ENCODE data around the gene TDRD12. TPM values are rescaled to one million over a fixed set of nuclear protein-coding genes. Genes with fewer than 3 reads are reported as not detected.
A peak's percentile ranks its signal among the peaks of the same experiment; 100 is the strongest.
"Not testable (repeated sequence)": the region's sequence is repeated elsewhere in the genome, so short reads cannot be mapped to it uniquely, and the experiment has no call there.

Gene TDRD12
- total RNA-seq, 2 experiments from 2014 or later = 0.12 TPM; not detected in 1

DNA sequence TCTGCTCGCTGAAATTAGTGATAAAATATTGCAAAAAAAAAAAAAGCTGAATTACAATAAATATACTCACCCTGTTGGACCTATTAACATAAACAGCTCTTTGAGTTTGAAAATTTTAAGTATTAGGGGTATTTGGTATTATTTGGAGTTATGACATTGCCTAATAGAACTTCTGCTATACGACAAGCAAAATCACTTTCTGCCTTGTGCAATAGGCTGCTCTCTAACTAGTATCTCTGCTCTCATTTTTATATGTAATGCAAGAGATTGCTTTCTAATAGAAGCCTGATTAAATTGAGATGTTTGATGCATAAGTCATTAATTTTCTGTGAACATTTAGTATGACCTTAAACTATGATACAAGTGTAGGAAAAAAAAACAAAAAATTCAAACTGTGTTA, 38.6 kb upstream of the TDRD12 start:
- Mint-ChIP-seq H3K27me3 (peaks cover 28% of the 10 kb centered on the region), H3K4me3 (no peak overlapping the region), H3K4me1 (peaks cover 7% of the 10 kb centered on the region), H3K9me3 (ENCODE audit: low read depth) (no peaks in the 10 kb centered on the region), H3K36me3 (no peaks in the 10 kb centered on the region), H3K27ac (no peak overlapping the region)
- ATAC-seq = no peak
- CTCF ChIA-PET = interaction anchor here (2.6 kb wide), 1 partner anchor 9 kb away, joined by 8 read pairs; no protein-coding TSS in a partner anchor
- DNase-seq = no peak

DNA sequence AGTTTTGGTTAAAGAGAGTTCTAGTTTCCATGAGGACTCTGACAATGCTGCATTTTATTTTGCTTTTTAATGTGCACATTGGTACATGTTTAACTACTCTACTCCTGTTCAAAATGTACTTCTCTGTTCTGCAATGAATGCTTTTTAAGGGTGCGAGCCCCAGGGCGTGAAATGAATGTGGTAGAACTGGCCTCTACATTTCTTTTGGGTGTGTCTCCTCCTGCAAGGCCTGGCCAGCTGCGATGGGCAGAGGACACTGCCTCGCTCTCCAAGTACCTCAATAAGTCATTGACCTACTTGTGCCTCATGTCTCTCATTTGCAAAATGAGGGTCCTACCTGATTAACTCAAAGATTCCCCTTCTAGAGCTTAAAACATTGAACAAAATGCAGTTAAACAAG, 37.2 kb upstream of the TDRD12 start:
- CTCF ChIA-PET = no interaction called here
- no peaks in the 10 kb centered on the region for H3K9me3 Mint-ChIP-seq (ENCODE audit: low read depth)
- peaks cover 2% of the 10 kb centered on the region for H3K4me1 Mint-ChIP-seq
- H3K4me3 Mint-ChIP-seq = no peak overlapping the region
- peaks cover 22% of the 10 kb centered on the region for H3K27me3 Mint-ChIP-seq
- H3K36me3 Mint-ChIP-seq = no peaks in the 10 kb centered on the region
- no peak overlapping the region for H3K27ac Mint-ChIP-seq
- DNase-seq (no peak), ATAC-seq (no peak)

DNA sequence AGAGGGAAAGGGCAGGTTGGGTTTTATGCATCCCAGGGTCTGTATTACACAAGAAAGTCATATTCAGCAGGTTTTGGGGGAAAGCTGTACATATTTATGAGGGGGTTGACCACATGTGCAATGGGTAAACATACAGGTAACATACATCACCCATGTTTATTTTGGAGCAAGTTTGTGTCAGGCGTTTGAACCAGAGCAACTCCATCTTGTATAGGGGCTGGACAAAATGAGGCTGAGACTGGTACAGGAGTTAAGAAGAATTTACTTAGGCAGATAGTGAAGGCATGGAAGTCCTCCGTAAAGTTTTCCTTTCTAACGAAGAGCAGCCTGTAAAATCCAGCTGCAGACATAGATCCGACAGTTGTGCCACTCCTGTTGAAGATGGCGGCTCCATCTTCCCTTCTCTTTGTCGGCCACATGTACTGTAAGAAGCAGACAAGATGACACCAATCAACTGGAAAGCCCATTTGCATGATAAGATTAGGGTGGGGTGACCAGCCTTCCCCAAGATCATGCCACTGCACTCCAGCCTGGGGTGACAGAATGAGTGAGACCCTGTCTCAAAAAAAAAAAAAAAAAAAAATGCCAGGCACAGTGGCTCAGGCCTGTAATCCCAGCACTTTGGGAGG, 32.6 kb upstream of the TDRD12 start:
- H3K9me3 Mint-ChIP-seq (ENCODE audit: low read depth) = no peaks in the 10 kb centered on the region
- peaks cover 3% of the 10 kb centered on the region for H3K27me3 Mint-ChIP-seq
- no peaks in the 10 kb centered on the region for H3K36me3 Mint-ChIP-seq
- H3K4me3 Mint-ChIP-seq = no peak overlapping the region
- CTCF ChIA-PET = interaction anchor here (0.6 to 1.1 kb wide), 2 partner anchors 8 to 380 kb away, joined by 3 read pairs; no protein-coding TSS in a partner anchor
- peaks cover 19% of the 10 kb centered on the region for H3K4me1 Mint-ChIP-seq
- DNase-seq (no peak), ATAC-seq (no peak)
- H3K27ac Mint-ChIP-seq = no peak overlapping the region

DNA sequence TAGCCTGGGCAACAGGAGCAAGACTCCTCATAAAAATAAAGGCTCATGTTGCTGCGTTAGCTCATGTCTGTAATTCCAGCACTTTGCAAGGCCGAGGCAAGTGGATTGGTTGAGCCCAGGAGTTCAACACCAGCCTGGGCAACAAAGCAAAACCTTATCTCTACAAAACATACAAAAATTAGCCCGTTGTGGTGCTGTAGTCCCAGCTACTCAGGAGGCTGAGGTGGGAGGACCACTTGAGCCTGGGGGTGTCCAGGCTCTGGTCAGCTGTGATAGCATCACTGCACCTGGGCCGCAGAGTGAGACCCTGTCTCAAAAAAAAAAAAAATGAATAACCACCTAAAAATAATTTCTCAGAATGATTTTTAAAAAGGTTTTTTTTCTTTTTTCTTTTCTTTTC, 31.9 kb upstream of the TDRD12 start:
- Mint-ChIP-seq H3K4me1 (peaks cover 19% of the 10 kb centered on the region), H3K4me3 (no peak overlapping the region), H3K9me3 (ENCODE audit: low read depth) (no peaks in the 10 kb centered on the region), H3K27me3 (no peaks in the 10 kb centered on the region), H3K27ac (no peak overlapping the region), H3K36me3 (peaks cover under 1% of the 10 kb centered on the region)
- no peak for DNase-seq
- no peak for ATAC-seq
- CTCF ChIA-PET = interaction anchor here (1.1 kb wide), 1 partner anchor 9 kb away, joined by 3 read pairs; no protein-coding TSS in a partner anchor

DNA sequence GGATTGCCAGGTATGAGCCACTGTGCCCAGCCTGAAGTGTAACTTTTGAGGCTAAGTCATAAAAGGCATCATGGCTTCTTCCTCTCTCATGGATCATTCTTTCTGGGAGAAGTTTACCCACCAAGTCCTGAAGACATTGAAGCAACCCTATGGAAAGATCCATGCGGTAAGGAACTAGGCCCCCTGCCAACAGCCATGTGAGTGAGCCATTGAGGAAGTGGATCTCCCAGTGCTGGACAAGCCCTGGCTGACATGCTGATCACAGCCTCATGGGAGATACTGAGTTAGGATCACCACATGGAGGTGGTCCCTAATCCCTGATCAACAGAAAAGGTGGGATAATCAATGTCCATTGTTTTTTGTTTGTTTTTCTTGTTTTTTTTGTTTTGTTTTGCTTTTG, 31.3 kb upstream of the TDRD12 start:
- H3K4me3 Mint-ChIP-seq = no peak overlapping the region
- CTCF ChIA-PET = interaction anchor here (0.6 to 1.1 kb wide), 2 partner anchors 10 to 90 kb away, joined by 3 read pairs; no protein-coding TSS in a partner anchor
- H3K9me3 Mint-ChIP-seq (ENCODE audit: low read depth) = peaks cover 1% of the 10 kb centered on the region
- no peak for ATAC-seq
- H3K36me3 Mint-ChIP-seq = peaks cover 7% of the 10 kb centered on the region
- H3K27ac Mint-ChIP-seq = no peak overlapping the region
- H3K4me1 Mint-ChIP-seq = peaks cover 26% of the 10 kb centered on the region
- no peaks in the 10 kb centered on the region for H3K27me3 Mint-ChIP-seq
- DNase-seq = no peak

DNA sequence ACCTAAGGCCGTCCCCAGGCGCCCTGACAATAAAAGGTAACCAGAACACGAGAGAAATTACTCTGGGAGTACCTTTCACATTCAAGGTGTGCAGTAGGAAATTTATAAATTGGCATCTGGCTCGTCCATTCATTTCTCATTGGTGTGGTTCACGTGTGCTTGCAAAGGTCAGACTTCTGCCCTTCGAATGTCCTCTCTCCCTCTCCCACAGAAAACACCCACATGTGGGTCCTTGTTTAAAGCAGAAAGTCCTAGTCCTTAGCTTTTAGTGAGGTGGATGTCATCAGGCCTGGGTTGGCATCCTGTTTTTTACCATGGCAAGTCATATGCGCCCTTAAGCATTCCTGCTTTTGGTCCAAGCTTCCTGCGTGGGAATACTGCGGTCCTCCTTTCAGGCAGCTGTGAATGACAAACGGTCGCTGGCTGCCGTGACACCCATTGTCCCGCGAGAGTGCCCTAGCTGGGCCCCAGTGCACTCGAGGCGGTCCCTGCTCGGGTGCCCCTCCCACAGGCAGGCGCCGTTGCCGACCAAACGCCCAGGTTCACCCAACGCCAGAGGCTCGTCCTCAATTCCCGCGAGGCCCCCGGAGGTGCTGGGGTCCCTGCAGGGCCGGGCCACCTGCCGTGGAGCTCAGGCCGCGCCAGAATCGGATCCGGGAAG, 28.1 kb upstream of the TDRD12 start, which contains the start of gene NUDT19:
TSS of gene NUDT19 (plus strand) at position 531 of the 661 bp plus-strand sequence. CDS start 140 bp downstream, outside the sequence.
- no peaks in the 10 kb centered on the region for H3K27me3 Mint-ChIP-seq
- peak within 1 kb of the TSS; percentile 80 for H3K4me3 Mint-ChIP-seq
- ATAC-seq = peak; percentile 85
- peaks cover 35% of the 10 kb centered on the region for H3K36me3 Mint-ChIP-seq
- peaks cover 3% of the 10 kb centered on the region for H3K9me3 Mint-ChIP-seq (ENCODE audit: low read depth)
- peaks cover 53% of the 10 kb centered on the region for H3K4me1 Mint-ChIP-seq
- peak within 1 kb of the TSS; percentile 87 for H3K27ac Mint-ChIP-seq
- DNase-seq = peak; percentile 92
- CTCF ChIA-PET = interaction anchor here (0.7 to 0.8 kb wide), 2 partner anchors 12 to 386 kb away, joined by 3 read pairs; no protein-coding TSS in a partner anchor

DNA sequence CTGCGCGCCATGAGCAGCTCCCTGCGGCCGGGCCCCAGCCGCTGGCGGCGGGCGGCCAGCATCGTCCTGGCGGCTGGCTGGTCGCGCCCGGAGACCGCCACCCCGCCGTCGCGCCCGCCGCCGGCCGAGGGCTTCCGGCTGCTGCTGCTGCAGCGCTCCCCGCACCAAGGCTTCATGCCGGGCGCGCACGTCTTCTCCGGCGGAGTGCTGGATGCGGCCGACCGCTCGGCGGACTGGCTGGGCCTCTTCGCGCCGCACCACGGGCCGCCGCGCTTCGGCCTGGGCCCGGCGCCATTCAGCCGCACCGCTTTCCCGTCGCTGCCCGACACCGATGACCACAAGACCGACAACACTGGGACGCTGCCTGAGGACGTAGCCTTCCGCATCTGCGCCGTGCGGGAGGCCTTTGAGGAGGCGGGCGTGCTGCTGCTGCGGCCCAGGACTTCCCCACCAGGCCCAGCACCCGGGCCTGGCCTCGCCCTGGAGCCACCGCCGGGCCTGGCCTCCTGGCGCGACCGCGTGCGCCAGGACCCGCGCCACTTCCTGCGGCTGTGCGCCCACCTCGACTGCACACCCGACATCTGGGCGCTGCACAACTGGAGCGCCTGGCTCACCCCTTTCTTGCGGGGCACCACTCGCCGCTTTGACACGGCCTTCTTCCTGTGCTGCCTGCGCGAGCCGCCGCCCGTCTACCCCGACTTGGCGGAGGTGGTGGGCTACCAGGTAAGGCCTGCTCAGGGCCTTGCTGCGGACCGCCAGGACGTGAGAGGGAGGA, 27.4 kb upstream of the TDRD12 start:
- peaks cover 42% of the 10 kb centered on the region for H3K36me3 Mint-ChIP-seq
- peaks cover 56% of the 10 kb centered on the region for H3K4me1 Mint-ChIP-seq
- no peaks in the 10 kb centered on the region for H3K27me3 Mint-ChIP-seq
- H3K9me3 Mint-ChIP-seq (ENCODE audit: low read depth) = peaks cover 3% of the 10 kb centered on the region
- peak; percentile 77 for DNase-seq
- peak overlapping the region; percentile 80 for H3K4me3 Mint-ChIP-seq
- H3K27ac Mint-ChIP-seq = peak overlapping the region; percentile 87
- CTCF ChIA-PET = interaction anchor here (0.7 to 0.8 kb wide), 2 partner anchors 12 to 386 kb away, joined by 3 read pairs; no protein-coding TSS in a partner anchor
- peak; percentile 62 for ATAC-seq

DNA sequence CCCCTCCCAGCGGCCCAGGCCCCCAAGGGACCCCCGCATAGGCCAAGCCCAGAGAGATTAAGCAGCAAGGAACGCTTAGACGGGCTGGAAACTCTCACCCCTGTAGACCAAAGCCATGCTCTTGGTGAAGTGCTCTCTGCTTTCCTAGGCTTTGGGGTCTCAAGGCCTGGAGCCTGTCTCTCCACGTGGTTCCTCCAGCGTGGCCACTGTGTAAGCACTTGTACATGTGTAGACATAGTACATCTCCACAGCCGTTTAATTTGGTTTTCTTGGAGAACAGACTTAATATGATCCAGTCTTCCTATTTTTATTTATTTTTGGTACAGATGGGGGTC, 26.9 kb upstream of the TDRD12 start:
- peaks cover 56% of the 10 kb centered on the region for H3K4me1 Mint-ChIP-seq
- peaks cover 3% of the 10 kb centered on the region for H3K9me3 Mint-ChIP-seq (ENCODE audit: low read depth)
- peak overlapping the region; percentile 87 for H3K27ac Mint-ChIP-seq
- peaks cover 47% of the 10 kb centered on the region for H3K36me3 Mint-ChIP-seq
- CTCF ChIA-PET = interaction anchor here (0.9 to 1.4 kb wide), 4 partner anchors 16 to 283 kb away, joined by 3 to 5 read pairs (median 4); partner anchors contain the start of genes ANKRD27 and FAAP24
- H3K4me3 Mint-ChIP-seq = peak overlapping the region; percentile 80
- ATAC-seq = peak; percentile 12
- H3K27me3 Mint-ChIP-seq = no peaks in the 10 kb centered on the region
- peak; percentile 49 for DNase-seq

DNA sequence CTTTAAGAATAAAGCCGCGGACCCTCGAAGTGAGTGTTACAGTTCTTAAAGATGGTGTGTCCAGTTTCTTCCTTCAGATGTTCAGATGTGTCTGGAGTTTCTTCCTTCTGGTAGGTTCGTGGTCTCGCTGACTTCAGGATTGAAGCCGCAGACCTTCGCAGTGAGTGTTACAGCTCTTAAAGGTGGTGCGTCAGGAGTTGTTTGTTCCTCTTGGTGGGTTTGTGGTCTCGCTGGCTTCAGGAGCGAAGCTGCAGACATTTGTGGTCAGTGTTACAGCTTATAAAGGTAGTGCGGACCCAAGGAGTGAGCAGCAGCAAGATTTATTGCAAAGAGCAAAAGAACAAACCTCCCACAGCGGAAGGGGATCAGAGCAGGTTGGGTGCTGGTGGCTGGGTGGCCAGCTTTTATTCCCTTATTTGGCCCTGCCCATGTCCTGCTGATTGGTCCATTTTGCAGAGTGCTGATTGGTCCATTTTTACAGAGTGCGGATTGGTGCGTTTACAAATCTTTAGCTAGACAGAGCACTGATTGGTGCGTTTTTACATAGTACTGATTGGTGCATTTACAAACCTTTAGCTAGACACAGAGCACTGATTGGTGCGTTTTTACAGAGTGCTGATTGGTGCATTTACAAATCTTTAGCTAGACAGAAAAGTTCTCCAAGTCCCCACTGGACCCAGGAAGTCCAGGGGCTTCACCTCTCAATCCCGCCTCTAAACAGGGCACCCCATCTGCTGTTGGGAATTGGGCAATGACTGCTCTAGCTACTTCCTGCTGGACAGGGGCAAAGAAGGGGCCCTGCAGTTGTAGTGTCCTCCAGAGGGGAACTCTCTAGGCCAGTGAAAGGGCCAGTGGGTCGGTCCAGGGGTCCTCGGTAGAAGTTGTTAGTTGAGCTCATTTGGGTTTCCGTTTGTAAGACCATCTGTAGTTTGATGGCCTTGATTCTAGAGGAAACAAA, 26.1 kb upstream of the TDRD12 start:
- CTCF ChIA-PET = interaction anchor here (0.9 to 1.5 kb wide), 5 partner anchors 17 to 283 kb away, joined by 3 to 5 read pairs (median 4); partner anchors contain the start of genes ANKRD27 and FAAP24
- ATAC-seq (peak; percentile 24), DNase-seq (peak; percentile 75)
- Mint-ChIP-seq H3K4me3 (peak overlapping the region; percentile 80), H3K36me3 (peaks cover 55% of the 10 kb centered on the region), H3K27ac (peak overlapping the region; percentile 87), H3K4me1 (peaks cover 59% of the 10 kb centered on the region)
- not testable (repeated sequence) for H3K27me3 Mint-ChIP-seq; H3K9me3 Mint-ChIP-seq (ENCODE audit: low read depth)

DNA sequence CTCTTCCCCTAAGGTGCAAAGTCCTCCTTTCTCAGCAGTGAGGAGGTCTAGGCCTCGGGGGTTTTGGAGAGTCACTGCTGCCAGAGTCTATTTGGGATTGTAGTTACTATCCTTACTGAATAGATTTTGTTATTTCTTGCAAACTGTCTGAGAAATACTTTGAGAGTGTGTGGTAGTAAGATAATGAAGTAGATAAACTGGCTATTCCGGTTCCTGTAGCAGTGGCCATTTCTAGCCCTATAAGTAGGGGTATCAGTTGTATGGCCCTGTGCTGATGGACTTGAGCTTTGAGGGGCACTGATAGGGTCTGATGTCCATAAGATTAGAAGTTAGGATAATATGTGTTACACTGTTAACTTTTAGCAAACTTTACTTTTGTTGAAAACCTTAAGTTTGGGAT, 25.3 kb upstream of the TDRD12 start:
- H3K9me3 Mint-ChIP-seq (ENCODE audit: low read depth); H3K27me3 Mint-ChIP-seq; DNase-seq; ATAC-seq: not testable (repeated sequence)
- peaks cover 64% of the 10 kb centered on the region for H3K36me3 Mint-ChIP-seq
- peak overlapping the region; percentile 55 for H3K27ac Mint-ChIP-seq
- peak overlapping the region; percentile 80 for H3K4me3 Mint-ChIP-seq
- peaks cover 59% of the 10 kb centered on the region for H3K4me1 Mint-ChIP-seq
- CTCF ChIA-PET = interaction anchor here (1.4 to 1.5 kb wide), 2 partner anchors 18 to 94 kb away, joined by 5 read pairs; no protein-coding TSS in a partner anchor

DNA sequence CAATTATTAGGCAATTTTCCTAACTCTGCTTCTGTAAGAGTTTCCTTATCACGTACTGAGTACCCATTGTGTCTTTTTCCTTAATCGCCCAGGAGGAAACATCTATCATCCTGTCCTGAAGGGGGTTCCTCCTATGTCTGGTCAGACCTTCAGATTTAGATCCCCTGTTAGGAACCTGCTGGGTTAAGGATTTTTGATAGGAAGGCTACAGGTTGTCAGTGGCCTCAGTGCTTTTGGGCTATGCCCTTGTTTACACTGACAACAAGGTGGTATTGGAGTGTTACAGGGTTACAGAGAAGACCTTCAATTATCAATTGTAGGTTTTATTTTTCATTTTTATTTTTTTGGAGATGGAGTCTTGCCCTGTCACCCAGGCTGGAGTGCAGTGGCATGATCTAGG, 24.7 kb upstream of the TDRD12 start:
- CTCF ChIA-PET; H3K27me3 Mint-ChIP-seq; H3K27ac Mint-ChIP-seq; ATAC-seq; H3K9me3 Mint-ChIP-seq (ENCODE audit: low read depth); DNase-seq: not testable (repeated sequence)
- Mint-ChIP-seq H3K4me1 (peaks cover 57% of the 10 kb centered on the region), H3K4me3 (peak overlapping the region; percentile 45), H3K36me3 (peaks cover 69% of the 10 kb centered on the region)

DNA sequence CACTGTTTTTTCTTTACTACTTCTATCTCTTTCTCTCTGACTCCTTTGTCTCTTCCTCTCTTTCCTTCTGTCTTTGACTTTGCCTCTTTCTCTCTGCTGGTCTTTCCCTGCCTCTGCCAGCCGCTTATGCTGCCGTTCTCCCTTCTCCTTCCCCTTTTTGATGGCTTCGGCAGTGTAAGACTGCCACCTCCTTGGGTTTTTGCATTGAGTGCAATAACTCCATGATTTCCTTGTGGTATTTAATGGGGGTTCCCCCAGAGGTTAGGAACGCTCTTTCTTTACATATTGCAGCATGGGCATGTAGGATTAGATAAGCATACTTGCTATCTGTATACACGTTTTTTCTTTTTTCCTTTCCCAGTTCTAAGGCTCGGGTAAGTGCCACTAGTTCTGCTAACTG, 24.1 kb upstream of the TDRD12 start:
- H3K4me3 Mint-ChIP-seq; H3K9me3 Mint-ChIP-seq (ENCODE audit: low read depth); H3K27me3 Mint-ChIP-seq; ATAC-seq; CTCF ChIA-PET; DNase-seq; H3K27ac Mint-ChIP-seq: not testable (repeated sequence)
- H3K4me1 Mint-ChIP-seq = peaks cover 55% of the 10 kb centered on the region
- peaks cover 75% of the 10 kb centered on the region for H3K36me3 Mint-ChIP-seq

All from activated CD8-positive, alpha-beta memory T cell treated with anti-CD3 and anti-CD28 coated beads, Interleukin-2, amount 10 ng/mL, durations not matched to agents 7 days and 5 days (primary cell).